ENCODE results near the gene PROSER3.

Gene PROSER3

GRCh38 chr19:35779033-35779432 lies 21.1 kb downstream of the PROSER3 start:
- DNase-seq = peak; percentile 37

- DNase-seq = no peak
Observed at GRCh38 chr19:35780058-35780457, 22.1 kb downstream of the PROSER3 start.

- DNase-seq = no peak
Observed at GRCh38 chr19:35780717-35781116, 22.7 kb downstream of the PROSER3 start.

GRCh38 chr19:35781650-35782049 lies 23.7 kb downstream of the PROSER3 start:
- DNase-seq = no peak

- DNase-seq = no peak
Observed at GRCh38 chr19:35782589-35782988, 24.6 kb downstream of the PROSER3 start.

- DNase-seq = peak; percentile 85
Observed at GRCh38 chr19:35783469-35784434, 25.8 kb downstream of the PROSER3 start.

GRCh38 chr19:35784503-35785338 lies 26.7 kb downstream of the PROSER3 start:
- DNase-seq = peak; percentile 93

- no peak for DNase-seq
Observed at GRCh38 chr19:35785339-35785627, 27.3 kb downstream of the PROSER3 start.

GRCh38 chr19:35786299-35787160 lies 28.6 kb downstream of the PROSER3 start:
- DNase-seq = no peak

GRCh38 chr19:35787227-35787799 lies 29.3 kb downstream of the PROSER3 start:
- no peak for DNase-seq

- no peak for DNase-seq
Observed at GRCh38 chr19:35788205-35788960, 30.4 kb downstream of the PROSER3 start.

GRCh38 chr19:35789195-35789977 lies 31.4 kb downstream of the PROSER3 start:
- DNase-seq = no peak

GRCh38 chr19:35789978-35790944 lies 32.3 kb downstream of the PROSER3 start:
- no peak for DNase-seq

GRCh38 chr19:35790981-35791813 lies 33.2 kb downstream of the PROSER3 start:
- no peak for DNase-seq

- no peak for DNase-seq
Observed at GRCh38 chr19:35791814-35792279, 33.9 kb downstream of the PROSER3 start.

- DNase-seq = no peak
Observed at GRCh38 chr19:35792312-35792711, 34.3 kb downstream of the PROSER3 start.

- DNase-seq = no peak
Observed at GRCh38 chr19:35792888-35793287, 34.9 kb downstream of the PROSER3 start.

GRCh38 chr19:35793381-35794165 lies 35.6 kb downstream of the PROSER3 start:
- DNase-seq = no peak

Measured in islet precursor cell (in vitro differentiated cells).